Gastroesophageal sphincter (tissue), 3 donors: ENCODE data around the gene PPP6R2.

Source experiments
- EP300 ChIP-seq: sonication (generic); formaldehyde crosslinking; IDR thresholded peaks from one replicate; pipeline ENCODE4 v1.6.1; 2017; ENCODE audit warnings: antibody characterized with exemption, mild to moderate bottlenecking
- POLR2A ChIP-seq, 2 donors: fragments of 450-650 bp; IDR thresholded peaks; one replicate each; pipeline ENCODE4 v1.6.1; 2017; ENCODE audit warnings: antibody characterized with exemption in 2 of 2, mild to moderate bottlenecking in 2 of 2, moderate library complexity in 1 of 2
- TF ChIP-seq, protein P1 (sequence below), 4 experiments: fragments of 200-600 bp in 2 of 4; fragments of 450-650 bp in 2 of 4; sonication (generic) in 1 of 4; IDR thresholded peaks; one replicate each; pipeline ENCODE4 v1.5.1; 2017 to 2019; ENCODE audit warnings: antibody characterized with exemption in 4 of 4, mild to moderate bottlenecking in 2 of 4, moderate library complexity in 2 of 4

DNA sequence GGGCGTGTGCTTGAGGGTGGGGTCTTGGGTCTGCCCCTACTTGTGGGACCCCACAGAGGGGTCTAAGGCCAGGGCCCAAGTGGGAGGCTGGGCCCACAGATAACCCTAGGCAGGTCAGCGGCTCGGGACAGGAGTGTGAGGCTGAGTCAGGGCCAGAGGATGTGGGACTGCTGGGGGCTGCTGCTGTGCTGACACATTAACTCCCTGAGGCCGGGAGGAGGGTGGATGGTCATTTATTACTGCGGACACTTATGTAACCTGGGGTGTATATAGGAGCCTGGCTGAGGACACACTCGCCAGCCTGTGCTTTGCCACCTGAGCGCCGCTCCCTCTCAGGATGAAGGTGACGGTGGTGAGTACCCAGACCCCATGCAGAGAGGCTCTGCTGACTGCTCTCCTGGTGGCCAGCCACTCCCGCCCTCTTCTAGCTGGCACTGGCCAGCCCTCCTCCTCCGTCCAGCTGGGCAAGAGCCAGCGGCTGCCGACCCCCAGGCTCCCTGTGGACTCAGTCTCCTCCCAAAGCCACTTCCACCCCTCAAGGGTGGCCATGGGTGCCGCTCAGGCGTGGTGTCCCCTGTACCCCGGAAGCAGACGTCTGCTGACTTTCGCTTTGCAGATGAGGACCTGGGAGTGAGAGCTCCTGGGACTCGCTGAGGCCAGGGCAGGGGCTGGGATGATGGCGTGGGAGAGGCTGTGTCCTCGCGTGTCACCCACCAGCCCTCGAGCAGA is 143.6 kb downstream of the PPP6R2 start, which contains the start of gene MIOX:
- TF ChIP-seq, protein P1, sequence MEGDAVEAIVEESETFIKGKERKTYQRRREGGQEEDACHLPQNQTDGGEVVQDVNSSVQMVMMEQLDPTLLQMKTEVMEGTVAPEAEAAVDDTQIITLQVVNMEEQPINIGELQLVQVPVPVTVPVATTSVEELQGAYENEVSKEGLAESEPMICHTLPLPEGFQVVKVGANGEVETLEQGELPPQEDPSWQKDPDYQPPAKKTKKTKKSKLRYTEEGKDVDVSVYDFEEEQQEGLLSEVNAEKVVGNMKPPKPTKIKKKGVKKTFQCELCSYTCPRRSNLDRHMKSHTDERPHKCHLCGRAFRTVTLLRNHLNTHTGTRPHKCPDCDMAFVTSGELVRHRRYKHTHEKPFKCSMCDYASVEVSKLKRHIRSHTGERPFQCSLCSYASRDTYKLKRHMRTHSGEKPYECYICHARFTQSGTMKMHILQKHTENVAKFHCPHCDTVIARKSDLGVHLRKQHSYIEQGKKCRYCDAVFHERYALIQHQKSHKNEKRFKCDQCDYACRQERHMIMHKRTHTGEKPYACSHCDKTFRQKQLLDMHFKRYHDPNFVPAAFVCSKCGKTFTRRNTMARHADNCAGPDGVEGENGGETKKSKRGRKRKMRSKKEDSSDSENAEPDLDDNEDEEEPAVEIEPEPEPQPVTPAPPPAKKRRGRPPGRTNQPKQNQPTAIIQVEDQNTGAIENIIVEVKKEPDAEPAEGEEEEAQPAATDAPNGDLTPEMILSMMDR (IDR thresholded peaks at IDR 0.05): no peak
- TF ChIP-seq POLR2A (IDR thresholded peaks at IDR 0.05): no peak
- no peak for TF ChIP-seq EP300
